ENCODE measurements around the gene SMPD2.
"Not testable (repeated sequence)": the region's sequence is repeated elsewhere in the genome, so short reads cannot be mapped to it uniquely, and the experiment has no call there.

The SMPD2 gene

DNA sequence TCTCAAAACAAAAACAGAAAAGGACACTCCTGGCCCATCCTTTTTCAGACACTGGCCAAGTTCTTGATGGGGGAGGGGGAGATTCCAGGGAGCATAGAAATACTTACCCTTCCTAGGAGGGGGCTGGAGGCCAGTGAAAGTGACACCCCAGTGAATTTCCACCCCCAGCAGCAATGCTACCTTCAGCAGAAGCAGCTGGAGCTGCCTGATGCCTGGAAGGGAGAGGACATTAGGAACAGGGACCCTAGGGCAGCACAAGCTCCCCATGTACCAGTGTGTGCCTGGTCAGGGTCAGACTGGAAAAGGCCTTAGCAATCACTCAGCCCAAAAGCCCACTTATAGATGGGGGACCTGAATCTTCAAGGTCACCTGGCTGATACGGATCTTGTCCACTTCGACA is 12.6 kb downstream of the SMPD2 start:
- H3K4me1 Mint-ChIP-seq (ENCODE audit: low read depth): peaks cover 66% of the 10 kb centered on the region
- no peaks in the 10 kb centered on the region for H3K27me3 Mint-ChIP-seq
- H3K4me3 Mint-ChIP-seq: no peak overlapping the region
- no peak overlapping the region for H3K27ac Mint-ChIP-seq
- H3K36me3 Mint-ChIP-seq (ENCODE audit: low read depth): peaks cover 12% of the 10 kb centered on the region
- H3K9me3 Mint-ChIP-seq: no peaks in the 10 kb centered on the region

DNA sequence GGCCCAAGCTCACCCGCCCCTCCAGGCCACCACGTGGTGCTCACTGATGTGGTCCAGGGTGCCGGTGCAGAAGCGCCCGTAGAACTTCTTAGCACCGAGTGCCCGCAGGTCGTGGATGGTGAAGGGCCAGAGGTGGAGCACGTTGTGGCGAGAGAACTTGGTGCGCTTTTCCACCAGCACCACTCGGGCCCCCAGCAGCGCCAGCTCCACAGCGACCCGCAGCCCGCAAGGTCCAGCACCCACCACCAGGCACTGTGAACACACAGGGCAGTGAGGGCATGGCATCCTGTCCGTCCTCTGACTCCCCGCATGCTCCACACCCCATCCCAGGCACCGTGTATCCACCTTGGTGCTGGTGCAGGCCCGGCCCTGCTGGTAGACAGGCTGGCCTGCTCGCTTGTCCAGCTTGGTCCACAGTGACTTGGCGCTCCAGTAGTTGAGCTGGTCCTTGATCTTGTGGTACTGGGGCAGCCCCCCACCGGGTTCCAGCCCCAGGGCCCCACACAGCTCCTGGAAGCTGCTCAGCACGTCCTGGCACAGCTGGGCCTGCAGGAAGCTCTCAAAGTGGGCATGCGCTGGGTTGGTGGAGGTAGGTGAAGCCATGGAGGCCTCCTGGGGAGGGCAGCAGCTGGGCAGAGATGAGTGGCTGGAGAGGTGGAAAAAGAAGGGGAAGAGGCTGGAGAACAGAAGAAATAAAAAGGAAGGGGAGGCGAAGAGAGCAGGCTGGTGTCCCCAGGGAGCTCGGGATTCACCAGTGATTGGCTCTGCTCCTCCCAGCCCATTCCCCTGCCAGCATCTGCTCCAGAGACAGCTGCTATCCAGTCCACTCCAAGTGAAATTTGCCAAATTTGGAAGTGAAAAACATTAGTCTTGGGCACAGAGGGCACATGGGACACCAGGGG is 13.3 kb downstream of the SMPD2 start:
- no peaks in the 10 kb centered on the region for H3K9me3 Mint-ChIP-seq
- H3K4me3 Mint-ChIP-seq: peak overlapping the region; percentile 84
- peaks cover 73% of the 10 kb centered on the region for H3K4me1 Mint-ChIP-seq (ENCODE audit: low read depth)
- peaks cover 15% of the 10 kb centered on the region for H3K36me3 Mint-ChIP-seq (ENCODE audit: low read depth)
- H3K27ac Mint-ChIP-seq: peak overlapping the region; percentile 90
- H3K27me3 Mint-ChIP-seq: no peaks in the 10 kb centered on the region

- peak overlapping the region; percentile 84 for H3K4me3 Mint-ChIP-seq
- H3K27ac Mint-ChIP-seq: peak overlapping the region; percentile 90
- peaks cover 19% of the 10 kb centered on the region for H3K36me3 Mint-ChIP-seq (ENCODE audit: low read depth)
- no peaks in the 10 kb centered on the region for H3K27me3 Mint-ChIP-seq
- no peaks in the 10 kb centered on the region for H3K9me3 Mint-ChIP-seq
- peaks cover 76% of the 10 kb centered on the region for H3K4me1 Mint-ChIP-seq (ENCODE audit: low read depth)
Measured at GRCh38 chr6:109454496-109455436, 14.2 kb downstream of the SMPD2 start.

DNA sequence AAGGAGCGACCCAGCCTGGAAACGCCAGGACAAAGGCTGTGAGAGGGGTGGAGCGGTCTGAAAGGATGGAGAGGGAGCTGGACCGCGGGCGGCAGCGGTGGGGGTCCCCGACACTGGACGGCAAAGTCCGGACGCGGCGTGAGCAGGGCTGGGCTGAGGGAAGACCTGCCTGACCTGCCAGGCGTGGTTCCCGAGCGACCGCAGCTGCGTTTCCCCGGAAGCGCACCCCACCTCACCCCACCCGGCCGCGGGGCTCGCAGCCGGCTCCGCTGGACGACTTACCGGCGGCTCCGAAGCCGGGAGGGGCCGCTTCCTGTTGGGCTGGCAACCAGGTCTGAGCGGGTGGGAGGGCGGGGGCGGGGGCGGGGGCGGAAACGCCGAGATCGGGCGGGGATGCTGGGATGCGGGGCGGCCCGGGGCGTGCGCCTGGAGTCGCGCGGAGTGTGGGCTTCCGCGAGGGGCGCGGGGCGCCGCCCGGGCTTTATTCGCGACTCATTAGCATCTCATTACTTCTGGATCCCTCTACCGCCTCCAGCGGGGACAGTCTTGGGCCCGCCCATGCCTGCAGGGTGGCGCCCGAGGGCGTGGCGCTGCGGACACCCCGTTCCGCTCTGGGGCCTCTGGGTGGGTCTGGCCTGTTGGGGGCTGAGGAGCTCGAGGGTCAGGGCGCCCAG is 15.1 kb downstream of the SMPD2 start, which contains the start of gene MICAL1:
Gene MICAL1 (minus strand): TSS at position 336 of the 674 bp plus-strand sequence. CDS start 1,576 bp downstream, outside the sequence.
- peaks cover 76% of the 10 kb centered on the region for H3K4me1 Mint-ChIP-seq (ENCODE audit: low read depth)
- peak within 1 kb of the TSS; percentile 84 for H3K4me3 Mint-ChIP-seq
- H3K27me3 Mint-ChIP-seq: no peaks in the 10 kb centered on the region
- H3K36me3 Mint-ChIP-seq (ENCODE audit: low read depth): peaks cover 18% of the 10 kb centered on the region
- H3K9me3 Mint-ChIP-seq: no peaks in the 10 kb centered on the region
- H3K27ac Mint-ChIP-seq: peak within 1 kb of the TSS; percentile 90

DNA sequence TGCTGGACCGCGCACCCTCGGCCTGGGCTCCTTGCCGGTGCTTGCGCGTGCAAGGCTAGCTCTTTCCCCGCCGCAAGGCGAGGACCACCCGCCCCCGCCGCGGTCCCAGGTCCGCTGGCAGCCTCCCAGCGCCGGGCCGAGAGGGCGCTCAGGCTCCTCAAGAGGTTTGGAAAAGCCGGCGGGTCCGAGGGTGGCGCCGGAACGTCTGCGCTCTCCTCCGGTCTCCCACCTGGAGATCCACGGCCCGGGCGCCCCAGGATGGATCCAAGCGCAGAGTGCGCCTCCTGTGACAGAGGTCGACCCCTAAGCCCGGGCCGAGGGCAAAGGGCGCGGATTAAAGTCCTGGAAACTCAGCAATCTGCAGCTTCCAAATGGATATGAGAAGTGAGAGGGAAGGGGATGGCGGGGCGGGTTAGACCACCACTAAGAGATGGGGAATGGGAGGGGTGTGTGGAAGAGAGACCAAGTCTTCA is 15.6 kb downstream of the SMPD2 start:
- Mint-ChIP-seq H3K4me3 (peak overlapping the region; percentile 44), H3K27me3 (no peaks in the 10 kb centered on the region), H3K4me1 (ENCODE audit: low read depth) (peaks cover 77% of the 10 kb centered on the region), H3K9me3 (no peaks in the 10 kb centered on the region), H3K27ac (peak overlapping the region; percentile 52), H3K36me3 (ENCODE audit: low read depth) (peaks cover 17% of the 10 kb centered on the region)

- peaks cover 79% of the 10 kb centered on the region for H3K4me1 Mint-ChIP-seq (ENCODE audit: low read depth)
- peaks cover 2% of the 10 kb centered on the region for H3K9me3 Mint-ChIP-seq
- peaks cover 20% of the 10 kb centered on the region for H3K36me3 Mint-ChIP-seq (ENCODE audit: low read depth)
- H3K27me3 Mint-ChIP-seq: no peaks in the 10 kb centered on the region
- H3K27ac Mint-ChIP-seq: no peak overlapping the region
- H3K4me3 Mint-ChIP-seq: peak overlapping the region; percentile 44
Measured at GRCh38 chr6:109456710-109457561, 16.4 kb downstream of the SMPD2 start.

DNA sequence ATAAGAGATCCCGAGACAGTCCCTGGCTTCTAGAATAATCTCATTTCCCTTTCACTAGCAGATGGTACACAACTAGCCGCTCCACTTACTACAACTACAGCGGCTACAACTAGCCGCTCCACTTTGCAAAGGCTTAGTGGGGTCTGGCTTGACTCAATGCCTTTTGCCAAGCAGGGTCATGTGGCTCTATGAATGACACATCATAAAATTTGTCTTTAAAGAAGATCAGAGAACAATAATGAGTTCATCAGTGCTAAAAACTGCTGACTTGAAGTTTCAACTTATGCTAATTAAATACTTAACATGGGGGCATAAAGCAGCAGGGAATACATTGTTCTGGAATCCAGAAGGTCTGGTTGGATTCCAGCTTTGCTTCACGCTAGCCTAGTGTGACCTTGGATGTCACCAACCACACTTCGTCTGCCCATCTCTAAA is 17.1 kb downstream of the SMPD2 start:
- H3K36me3 Mint-ChIP-seq (ENCODE audit: low read depth): peaks cover 25% of the 10 kb centered on the region
- peaks cover 81% of the 10 kb centered on the region for H3K4me1 Mint-ChIP-seq (ENCODE audit: low read depth)
- H3K9me3 Mint-ChIP-seq: peaks cover 3% of the 10 kb centered on the region
- no peak overlapping the region for H3K27ac Mint-ChIP-seq
- no peaks in the 10 kb centered on the region for H3K27me3 Mint-ChIP-seq
- H3K4me3 Mint-ChIP-seq: peak overlapping the region; percentile 9

DNA sequence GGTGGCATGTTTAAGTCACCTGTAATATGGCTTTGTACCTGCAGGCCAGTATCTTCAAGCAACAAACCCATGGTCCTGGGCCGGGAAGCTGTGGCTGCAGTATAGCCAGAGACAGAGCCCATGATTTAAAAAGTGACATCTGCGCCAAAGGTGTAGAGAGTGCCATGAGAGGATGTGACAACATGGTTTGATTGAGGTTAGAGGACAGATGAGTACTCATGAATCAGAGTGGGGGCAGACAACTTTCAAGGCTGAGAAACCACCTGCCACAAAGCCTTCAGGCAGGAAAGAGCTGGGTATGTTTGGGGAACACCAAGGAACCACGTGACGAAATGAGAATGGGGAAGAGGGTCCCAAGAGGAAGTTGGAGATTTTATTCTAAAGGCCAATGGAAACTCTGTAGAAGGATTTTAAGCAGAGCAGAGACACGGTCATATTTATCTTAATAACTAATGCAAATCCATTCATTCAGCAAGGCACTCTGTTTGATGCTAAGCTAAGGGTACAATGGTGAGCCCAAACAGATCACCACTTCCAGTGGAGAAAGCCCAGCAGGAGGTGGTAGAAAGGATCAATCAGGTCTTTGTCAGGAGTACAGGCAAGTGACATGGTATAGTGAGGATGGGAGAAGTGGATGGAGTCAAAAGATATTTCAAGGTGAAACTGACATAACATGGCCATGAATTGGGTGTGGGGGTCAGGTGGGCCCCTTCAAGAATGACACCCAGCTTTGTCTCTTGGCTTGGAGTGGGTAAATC is 18.4 kb downstream of the SMPD2 start:
- H3K27me3 Mint-ChIP-seq: no peaks in the 10 kb centered on the region
- H3K4me1 Mint-ChIP-seq (ENCODE audit: low read depth): peaks cover 73% of the 10 kb centered on the region
- peaks cover 38% of the 10 kb centered on the region for H3K36me3 Mint-ChIP-seq (ENCODE audit: low read depth)
- peaks cover 3% of the 10 kb centered on the region for H3K9me3 Mint-ChIP-seq
- peak overlapping the region; percentile 77 for H3K27ac Mint-ChIP-seq
- H3K4me3 Mint-ChIP-seq: peak overlapping the region; percentile 18

DNA sequence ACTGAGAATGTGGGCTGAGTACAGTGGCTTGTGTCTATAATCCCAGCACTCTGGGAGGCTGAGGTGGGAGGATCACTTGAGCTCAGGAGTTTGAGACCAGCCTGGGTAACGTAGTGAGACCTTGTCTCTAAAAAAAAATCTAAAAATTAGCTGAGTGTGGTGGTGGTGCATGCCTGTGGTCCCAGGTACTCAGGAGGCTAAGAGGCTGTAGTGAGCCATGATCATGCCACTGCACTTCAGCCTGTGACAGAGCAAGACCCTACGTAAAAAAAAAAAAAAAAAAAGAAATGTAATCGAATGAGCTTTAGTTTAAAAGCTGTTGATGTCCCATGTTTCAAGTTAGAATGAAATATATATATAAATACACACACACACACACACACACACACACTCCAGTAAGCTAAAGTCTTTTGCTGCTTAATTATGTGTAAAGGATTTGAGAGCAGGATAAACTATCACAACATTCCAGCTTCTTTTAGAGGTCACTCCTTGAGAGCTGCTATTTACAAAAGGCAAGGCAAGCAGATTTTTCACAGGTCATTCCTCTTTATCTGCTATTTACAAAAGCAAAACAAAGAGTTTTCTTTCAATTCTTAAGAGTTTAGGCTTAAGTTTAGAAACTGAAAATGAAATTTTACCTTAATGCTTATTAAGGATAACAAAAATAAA is 19.8 kb downstream of the SMPD2 start:
- Mint-ChIP-seq H3K27ac (peak overlapping the region; percentile 40), H3K4me1 (ENCODE audit: low read depth) (peaks cover 76% of the 10 kb centered on the region), H3K36me3 (ENCODE audit: low read depth) (peaks cover 49% of the 10 kb centered on the region), H3K4me3 (no peak overlapping the region), H3K27me3 (no peaks in the 10 kb centered on the region), H3K9me3 (peaks cover 3% of the 10 kb centered on the region)

DNA sequence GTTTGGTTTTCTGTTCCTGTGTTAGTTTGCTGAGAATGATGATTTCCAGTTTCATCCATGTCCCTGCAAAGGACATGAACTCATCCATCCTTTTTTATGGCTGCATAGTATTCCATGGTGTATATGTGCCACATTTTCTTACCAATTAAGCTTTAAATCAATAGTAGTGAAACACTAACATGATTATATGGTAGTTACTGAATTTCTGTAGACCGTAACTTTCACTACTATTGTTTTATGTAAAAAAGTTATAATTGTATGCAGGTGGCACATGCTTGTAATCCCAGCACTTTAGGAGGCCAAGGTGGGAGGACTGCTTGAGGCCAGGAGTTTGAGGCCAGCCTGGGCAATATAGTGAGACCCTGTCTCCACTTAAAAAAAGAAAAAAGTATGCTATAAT is 20.7 kb downstream of the SMPD2 start:
- not testable (repeated sequence) for H3K4me3 Mint-ChIP-seq, H3K9me3 Mint-ChIP-seq, H3K27me3 Mint-ChIP-seq
- Mint-ChIP-seq H3K4me1 (ENCODE audit: low read depth) (peaks cover 84% of the 10 kb centered on the region), H3K36me3 (ENCODE audit: low read depth) (peaks cover 59% of the 10 kb centered on the region), H3K27ac (peak overlapping the region; percentile 36)

DNA sequence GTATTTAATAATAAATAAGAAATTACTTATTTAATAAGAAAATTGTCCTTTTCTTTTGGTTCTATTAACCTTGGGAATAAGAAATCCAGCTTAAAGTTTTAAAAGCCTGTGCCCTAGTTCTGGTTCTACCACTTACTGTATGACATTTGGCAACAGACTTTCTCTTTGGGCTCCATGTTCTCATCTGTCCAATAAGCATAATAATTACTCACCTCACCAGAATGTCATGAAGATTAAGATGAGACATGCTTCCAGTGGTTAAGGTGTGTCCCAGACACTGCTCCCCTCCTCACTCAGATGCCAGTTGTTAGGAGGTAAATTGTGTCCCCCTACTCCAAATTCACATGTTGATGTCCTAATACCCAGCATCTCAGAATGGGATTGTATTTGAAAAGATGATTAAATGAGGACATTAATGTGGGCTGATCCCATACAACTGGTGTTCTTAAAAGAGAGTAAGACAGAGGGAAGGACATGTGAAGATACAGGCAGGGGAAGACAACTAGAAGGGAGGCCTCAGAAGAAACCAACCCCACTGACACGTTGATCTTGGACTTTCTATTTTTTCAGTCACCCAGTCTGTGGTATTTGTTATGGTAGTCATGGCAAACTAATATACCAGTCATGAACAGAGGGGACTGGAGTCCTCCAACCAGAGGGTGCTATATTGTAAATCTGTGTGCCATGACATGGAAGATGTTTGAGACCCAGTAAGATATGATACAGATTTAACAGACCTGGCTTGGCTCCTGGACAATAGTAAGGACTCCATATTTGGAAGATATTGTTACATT is 21.4 kb downstream of the SMPD2 start:
- H3K9me3 Mint-ChIP-seq: peaks cover 3% of the 10 kb centered on the region
- H3K4me3 Mint-ChIP-seq: no peak overlapping the region
- no peaks in the 10 kb centered on the region for H3K27me3 Mint-ChIP-seq
- H3K4me1 Mint-ChIP-seq (ENCODE audit: low read depth): peaks cover 77% of the 10 kb centered on the region
- H3K27ac Mint-ChIP-seq: peak overlapping the region; percentile 80
- peaks cover 66% of the 10 kb centered on the region for H3K36me3 Mint-ChIP-seq (ENCODE audit: low read depth)

DNA sequence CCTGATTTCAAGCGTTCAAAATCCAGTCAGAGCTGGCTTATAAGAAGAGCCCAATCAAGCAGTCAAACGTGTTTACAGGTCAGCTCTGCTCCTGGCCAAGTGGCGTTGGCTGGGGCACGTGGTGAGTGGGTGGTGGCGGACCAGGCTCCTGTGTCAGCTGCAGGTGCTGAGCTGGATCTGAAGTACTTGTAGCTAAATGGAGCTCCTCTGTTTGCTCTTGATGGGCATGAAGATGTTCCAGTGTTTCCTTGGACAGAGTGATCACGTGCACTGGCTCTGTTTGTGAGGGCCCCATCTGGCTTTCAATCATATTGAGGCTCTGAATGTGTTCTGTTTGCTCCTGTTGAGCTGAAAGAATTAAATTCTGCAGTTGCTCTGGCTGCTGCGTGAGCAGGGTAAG is 25.2 kb downstream of the SMPD2 start:
- peaks cover 59% of the 10 kb centered on the region for H3K4me1 Mint-ChIP-seq (ENCODE audit: low read depth)
- H3K36me3 Mint-ChIP-seq (ENCODE audit: low read depth): peaks cover 96% of the 10 kb centered on the region
- H3K27me3 Mint-ChIP-seq: no peaks in the 10 kb centered on the region
- no peak overlapping the region for H3K4me3 Mint-ChIP-seq
- H3K9me3 Mint-ChIP-seq: peaks cover 3% of the 10 kb centered on the region
- no peak overlapping the region for H3K27ac Mint-ChIP-seq

All from stimulated activated naive CD8-positive, alpha-beta T cell treated with anti-CD3 and anti-CD28 coated beads, Interleukin-15, Interleukin-2, amounts not matched to agents 100 ng/mL and 50 ng/mL, for 24 hours (primary cell).